GM12878 (cell line): Measurements from ENCODE around the gene EPN3. TPM values are rescaled to one million over a fixed set of nuclear protein-coding genes. Genes with fewer than 3 reads are reported as not detected.

Experiments used
- CREB1 ChIP-seq: IDR thresholded peaks from 2 replicates; pipeline ENCODE4 v1.6.1; 2012; ENCODE audit warnings: low read depth, mild to moderate bottlenecking, inconsistent platforms
- CTCF ChIP-seq, 3 experiments: IDR thresholded peaks in 2 of 3; conservative IDR thresholded peaks in 1 of 3; 2 replicates each; pipeline ENCODE4 v1.5.1; 2011; ENCODE audit warnings: low read depth in 3 of 3, low read length in 3 of 3, mild to moderate bottlenecking in 3 of 3, control low read depth in 2 of 3, moderate library complexity in 2 of 3, inconsistent platforms in 1 of 3, mixed read lengths in 1 of 3; ENCODE audit not compliant: control insufficient read depth in 2 of 3, insufficient read depth in 1 of 3; ENCODE audit errors: extremely low read depth in 1 of 3
- IKZF1 ChIP-seq: fragments of 450-650 bp; conservative IDR thresholded peaks from 2 replicates; pipeline ENCODE4 v1.6.1; 2017; ENCODE audit warnings: antibody characterized with exemption, mild to moderate bottlenecking
- MXI1 ChIP-seq: fragments of 150-350 bp; IDR thresholded peaks from 2 replicates; pipeline ENCODE4 v1.6.1; 2011; ENCODE audit warnings: low read depth, mild to moderate bottlenecking, inconsistent platforms, low read length, improper control_type of control experiment
- MYC ChIP-seq: IDR thresholded peaks from 2 replicates; pipeline ENCODE4 v1.6.1; 2011; ENCODE audit warnings: mild to moderate bottlenecking, low read length, moderate library complexity, inconsistent platforms; ENCODE audit not compliant: insufficient read depth, insufficient replicate concordance, insufficient read length, severe bottlenecking
- NRF1 ChIP-seq: conservative IDR thresholded peaks from 2 replicates; pipeline ENCODE4 v1.6.1; 2011; ENCODE audit warnings: mild to moderate bottlenecking, low read depth, low read length, improper control_type of control experiment
- RFX5 ChIP-seq: IDR thresholded peaks from 2 replicates; pipeline ENCODE4 v1.6.1; 2011; ENCODE audit warnings: low read depth, low read length, improper control_type of control experiment
- SMARCA5 ChIP-seq: fragments of 450-650 bp; IDR thresholded peaks from 2 replicates; pipeline ENCODE4 v1.6.1; 2017; ENCODE audit warnings: mild to moderate bottlenecking
- ZNF687 ChIP-seq: fragments of 450-650 bp; IDR thresholded peaks from 2 replicates; pipeline ENCODE4 v1.6.1; 2017; ENCODE audit warnings: mild to moderate bottlenecking, moderate library complexity
- polyA plus RNA-seq, 11 experiments: library from polyadenylated mRNA; depleted of rRNA in 4 of 11; unstranded in 6 of 11; stranded (reverse) in 5 of 11; fragments of >200 nt; fragmentation: Nextera tagmentation in 4 of 11; fragmentation: Illumina TruSeq in 1 of 11; extraction: Ambion mirVana in 4 of 11; extraction: Trizol in 1 of 11; gene quantifications; 1 replicate in 1 of 11; 2 replicates in 10 of 11; pipeline versions ENCODE4 v1.2.1 to v1.2.3, GENCODE V29; 2011 to 2016; ENCODE audit warnings: inconsistent platforms in 2 of 11, missing spikeins in 2 of 11, low read depth in 1 of 11
- total RNA-seq, 4 experiments: library from RNA; depleted of rRNA in 3 of 4; stranded (reverse); fragments of >200 nt in 3 of 4; fragmentation: Illumina TruSeq in 1 of 4; extraction: Trizol in 1 of 4; gene quantifications; 2 replicates each; pipeline versions ENCODE4 v1.2.1 to v1.2.3, GENCODE V29; 2013 to 2021

EPN3 gene
- total and polyA plus RNA-seq, 10 of the 15 experiments (the other 5 are each of a cell fraction or from before 2014, with no cell fraction given), result 0.04 to 0.07 TPM; not detected in 8

- TF ChIP-seq ZNF687 (peak; percentile 45; the same call in 1 of the 2 replicates), RFX5 (0 out of 2 replicates have a peak, but pooled peaks have one; percentile 18), IKZF1 (0 out of 2 replicates have a peak, but pooled peaks have one; percentile 21), MXI1 (0 out of 2 replicates have a peak, but pooled peaks have one; percentile 31), CREB1 (peak; percentile 96), MYC (no peak), SMARCA5 (no peak), CTCF (IDR thresholded peaks at IDR 0.05 in 2 of 3, conservative IDR thresholded peaks at IDR 0.05 in 1 of 3; ENCODE audit: control insufficient read depth in 2 of 3, extremely low read depth in 1 of 3, insufficient read depth in 1 of 3, low read depth in 3 of 3, low read length in 3 of 3) (peak; percentile 9 to 48 (median 36); a peak in 3 of 6 replicates), NRF1 (peak; percentile 43; the same call in 1 of the 2 replicates)
- TF ChIP-seq, all 136 proteins: peak for 19
Observed at GRCh38 chr17:50507871-50508572, 24.5 kb upstream of the EPN3 start, which contains the start of gene MYCBPAP (continued).
